NCI-H526 treated with DMSO at 0.1 percent for 48 hours (cell line): ENCODE measurements around the gene EIF3L.

Experiments
- DNase-seq: peaks from one replicate; lab custom pipeline; 2025; lab: John Stamatoyannopoulos, UW

The EIF3L gene

GRCh38 chr22:37927637-37927936 is 78.4 kb downstream of the EIF3L start:
- DNase-seq, result no peak

DNA sequence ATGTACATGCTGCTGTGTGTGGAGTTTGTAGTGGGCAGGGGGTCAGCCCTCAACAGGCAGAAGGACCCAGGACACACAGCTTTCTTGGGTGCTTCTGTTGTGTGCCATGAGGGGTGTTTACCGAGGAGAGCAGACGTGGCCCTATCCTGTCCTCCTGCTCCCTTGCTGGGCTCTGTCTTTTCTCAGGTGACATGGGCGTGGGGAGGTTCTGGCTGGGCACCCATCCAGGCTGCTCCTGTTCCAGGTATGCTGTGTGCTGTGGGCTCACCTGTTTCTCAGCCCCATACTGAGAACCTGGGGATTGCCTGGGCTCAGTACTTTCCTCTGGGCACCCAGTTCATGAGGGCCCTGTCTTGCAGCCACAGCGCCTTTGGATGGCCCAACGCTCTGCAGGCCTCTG is 80.2 kb downstream of the EIF3L start:
- DNase-seq, result no peak

DNA sequence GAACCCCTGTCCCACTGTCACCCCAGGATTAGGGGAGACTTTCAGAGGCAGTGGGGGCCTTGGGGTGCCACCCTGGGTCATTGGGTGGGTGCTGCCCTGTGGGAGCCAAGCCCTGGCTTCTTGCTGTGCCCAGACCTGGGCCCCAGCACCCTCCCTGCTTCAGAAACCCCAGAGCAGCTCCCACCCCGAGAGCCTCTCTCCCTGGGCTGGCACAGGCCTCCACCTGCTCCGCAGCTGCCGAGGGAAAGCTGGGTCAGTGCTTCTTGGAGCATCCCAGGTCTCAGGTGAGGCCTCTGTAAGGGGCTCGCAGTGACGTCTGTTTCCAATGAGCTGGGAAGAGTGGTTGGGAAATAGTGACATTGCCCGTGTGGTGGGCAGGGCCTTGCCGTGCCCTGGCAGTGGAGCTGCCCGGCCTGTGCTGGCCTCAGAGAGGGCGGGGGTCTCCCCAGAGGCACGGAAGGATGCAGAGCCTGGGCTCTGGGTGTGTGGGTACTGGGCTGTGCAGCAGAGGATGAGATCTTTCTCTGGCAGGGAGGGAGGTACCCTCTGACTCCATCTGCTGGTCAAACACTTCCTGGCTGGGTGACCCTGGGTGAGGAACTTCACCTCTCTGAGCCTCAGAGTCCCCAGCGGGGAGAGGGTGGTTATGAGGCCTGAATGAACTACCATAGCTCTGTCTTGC is 81.2 kb downstream of the EIF3L start:
- DNase-seq, result no peak

- no peak for DNase-seq
Measured at GRCh38 chr22:37930952-37931440, 81.8 kb downstream of the EIF3L start.

DNA sequence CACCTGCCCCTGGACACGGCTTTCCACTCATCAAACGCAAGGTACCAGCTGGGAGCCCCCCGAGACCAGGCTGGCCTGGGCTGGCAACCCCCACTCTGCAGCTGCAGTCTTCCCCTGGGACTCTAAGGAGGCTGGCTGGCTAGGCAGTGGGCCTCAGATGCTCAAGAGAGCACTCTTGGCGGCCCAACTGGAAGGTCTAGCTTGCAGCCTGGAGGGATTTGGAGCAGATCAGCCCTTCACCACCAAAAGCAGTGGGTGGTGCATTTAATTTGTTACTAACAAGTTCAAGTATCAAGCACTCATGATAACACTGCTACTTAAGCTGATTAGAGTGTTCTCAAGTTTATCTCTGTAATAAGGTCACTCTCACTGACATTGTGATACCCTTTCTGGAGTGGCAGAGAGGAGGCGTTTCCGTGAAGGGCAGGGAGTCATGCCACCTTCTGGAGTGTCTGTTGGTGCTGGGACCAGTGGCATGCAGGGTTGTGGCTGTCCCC is 82.7 kb downstream of the EIF3L start:
- no peak for DNase-seq

DNA sequence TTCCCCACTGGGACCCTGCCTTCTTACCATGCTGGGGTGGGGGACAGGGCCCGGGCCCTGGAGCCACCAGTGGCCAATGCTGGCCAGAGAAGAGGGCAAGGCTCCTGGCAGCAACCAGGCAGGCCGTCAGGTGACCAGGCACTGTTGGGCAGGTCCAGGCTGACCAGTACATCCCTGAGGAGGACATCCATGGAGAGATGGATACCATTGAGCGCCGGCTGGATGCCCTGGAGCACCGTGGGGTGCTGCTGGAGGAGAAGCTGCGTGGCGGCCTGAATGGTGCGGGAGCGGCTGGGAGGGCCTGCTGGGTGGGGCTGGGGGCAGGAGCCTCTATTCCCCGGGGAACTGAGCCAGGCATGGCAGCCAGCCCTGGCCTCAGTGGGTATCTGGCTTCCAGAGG is 83.2 kb downstream of the EIF3L start:
- no peak for DNase-seq

DNA sequence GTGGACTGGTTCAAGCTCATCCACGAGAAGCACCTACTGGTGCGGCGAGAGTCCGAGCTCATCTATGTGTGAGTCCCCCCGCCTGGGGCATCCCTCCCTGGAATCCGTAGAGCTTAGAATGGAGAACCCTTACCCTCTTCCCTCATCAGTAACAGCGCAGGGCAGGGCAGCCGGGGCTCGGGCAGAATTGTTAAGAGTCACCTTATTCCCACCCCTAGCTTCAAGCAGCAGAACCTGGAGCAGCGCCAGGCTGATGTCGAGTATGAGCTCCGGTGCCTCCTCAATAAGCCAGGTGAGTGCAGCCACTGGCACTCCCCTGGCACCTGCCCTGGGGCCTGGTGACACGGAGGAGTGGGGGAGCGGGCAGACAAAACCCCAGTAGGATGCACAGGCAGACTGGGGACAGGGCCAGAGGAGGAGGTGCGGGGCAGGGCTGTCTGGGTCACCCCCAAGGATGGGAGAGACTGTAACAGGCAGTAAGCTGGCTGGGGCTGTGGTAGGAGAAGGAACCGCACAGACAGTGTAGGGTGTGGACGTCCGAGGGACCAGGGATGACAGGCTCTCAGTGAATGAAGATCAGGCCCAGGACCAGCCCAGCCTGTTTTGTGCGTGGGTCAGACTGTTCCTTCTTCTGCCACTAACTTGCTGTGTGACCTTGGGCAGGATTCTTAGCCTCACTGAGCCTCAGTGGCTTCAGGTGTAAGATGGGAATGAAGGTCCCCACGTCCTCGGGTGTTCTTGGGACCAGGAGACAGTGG is 83.8 kb downstream of the EIF3L start:
- no peak for DNase-seq

- peak; percentile 7 for DNase-seq
Measured at GRCh38 chr22:37933711-37934376, 84.6 kb downstream of the EIF3L start.
